Prostate gland (tissue), 2 donors: ENCODE data around the gene ACTL7B.

ENCODE experiments used
- POLR2A ChIP-seq: fragments of 450-650 bp; IDR thresholded peaks from one replicate; pipeline ENCODE4 v1.6.1; 2016; ENCODE audit warnings: antibody characterized with exemption, mild to moderate bottlenecking
- TF ChIP-seq, protein P1 (sequence below), 4 experiments: fragments of 200-600 bp in 2 of 4; fragments of 450-650 bp in 2 of 4; sonication (generic) in 2 of 4; IDR thresholded peaks; 1 replicate in 3 of 4; 2 replicates in 1 of 4; pipeline ENCODE4 v1.5.1; 2016 to 2019; ENCODE audit warnings: antibody characterized with exemption in 4 of 4, mild to moderate bottlenecking in 2 of 4, moderate library complexity in 2 of 4

DNA sequence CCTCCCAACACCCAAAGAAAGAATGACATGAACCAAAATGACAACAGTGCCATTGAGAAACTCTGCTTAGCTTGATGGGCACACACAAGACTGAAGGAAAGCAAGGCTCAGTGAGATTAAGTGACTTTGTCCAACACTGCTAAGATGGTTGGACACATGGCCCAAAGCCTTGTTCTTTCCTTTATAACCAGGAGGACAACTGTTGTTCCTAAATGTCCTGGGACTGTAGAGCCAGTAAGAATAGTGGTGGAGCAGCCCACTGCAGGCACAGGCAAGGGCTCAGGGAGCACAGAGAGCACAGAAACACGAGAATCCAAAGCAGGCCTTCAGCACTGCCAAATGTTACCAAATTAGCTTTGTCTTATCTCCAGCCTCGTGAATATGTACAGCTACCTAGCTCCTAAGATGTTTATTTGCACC, 10.2 kb upstream of the ACTL7B start:
- no peak for TF ChIP-seq POLR2A
- TF ChIP-seq, protein P1, sequence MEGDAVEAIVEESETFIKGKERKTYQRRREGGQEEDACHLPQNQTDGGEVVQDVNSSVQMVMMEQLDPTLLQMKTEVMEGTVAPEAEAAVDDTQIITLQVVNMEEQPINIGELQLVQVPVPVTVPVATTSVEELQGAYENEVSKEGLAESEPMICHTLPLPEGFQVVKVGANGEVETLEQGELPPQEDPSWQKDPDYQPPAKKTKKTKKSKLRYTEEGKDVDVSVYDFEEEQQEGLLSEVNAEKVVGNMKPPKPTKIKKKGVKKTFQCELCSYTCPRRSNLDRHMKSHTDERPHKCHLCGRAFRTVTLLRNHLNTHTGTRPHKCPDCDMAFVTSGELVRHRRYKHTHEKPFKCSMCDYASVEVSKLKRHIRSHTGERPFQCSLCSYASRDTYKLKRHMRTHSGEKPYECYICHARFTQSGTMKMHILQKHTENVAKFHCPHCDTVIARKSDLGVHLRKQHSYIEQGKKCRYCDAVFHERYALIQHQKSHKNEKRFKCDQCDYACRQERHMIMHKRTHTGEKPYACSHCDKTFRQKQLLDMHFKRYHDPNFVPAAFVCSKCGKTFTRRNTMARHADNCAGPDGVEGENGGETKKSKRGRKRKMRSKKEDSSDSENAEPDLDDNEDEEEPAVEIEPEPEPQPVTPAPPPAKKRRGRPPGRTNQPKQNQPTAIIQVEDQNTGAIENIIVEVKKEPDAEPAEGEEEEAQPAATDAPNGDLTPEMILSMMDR (IDR thresholded peaks at IDR 0.05): no peak
